HCT116 (cell line): ENCODE data around the gene CALHM1.

ENCODE experiments used
- POLR2A ChIP-seq: IDR thresholded peaks from 2 replicates; pipeline ENCODE4 v1.7.0; 2011; ENCODE audit warnings: borderline replicate concordance; ENCODE audit not compliant: insufficient read depth, insufficient read length; ENCODE audit errors: extremely low read depth
- SRF ChIP-seq: IDR thresholded peaks from 2 replicates; pipeline ENCODE4 v1.6.1; 2012; ENCODE audit warnings: low read depth

DNA sequence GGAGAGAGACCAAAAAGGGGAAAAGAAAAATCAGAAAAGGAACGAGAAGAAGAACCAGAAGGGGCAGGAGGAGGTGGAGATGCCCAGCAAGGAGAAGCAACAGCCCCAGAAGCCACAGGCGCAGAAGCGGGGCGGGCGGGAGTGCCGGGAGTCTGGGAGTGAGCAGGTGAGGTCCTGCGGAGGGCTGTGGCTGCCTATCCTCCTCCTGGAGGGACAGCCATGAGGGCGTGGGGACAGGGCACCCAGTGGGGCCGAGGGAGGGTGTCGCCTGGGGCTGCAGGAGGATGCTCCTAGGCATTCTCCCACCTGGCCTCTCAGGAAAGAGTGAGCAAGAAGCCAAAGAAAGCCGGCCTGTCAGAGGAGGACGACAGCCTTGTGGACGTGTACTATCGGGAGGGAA, 18.3 kb downstream of the CALHM1 start:
- TF ChIP-seq SRF (no peak), POLR2A (no peak)
